ENCODE data around the gene HLA-DOB.

HLA-DOB gene

DNA sequence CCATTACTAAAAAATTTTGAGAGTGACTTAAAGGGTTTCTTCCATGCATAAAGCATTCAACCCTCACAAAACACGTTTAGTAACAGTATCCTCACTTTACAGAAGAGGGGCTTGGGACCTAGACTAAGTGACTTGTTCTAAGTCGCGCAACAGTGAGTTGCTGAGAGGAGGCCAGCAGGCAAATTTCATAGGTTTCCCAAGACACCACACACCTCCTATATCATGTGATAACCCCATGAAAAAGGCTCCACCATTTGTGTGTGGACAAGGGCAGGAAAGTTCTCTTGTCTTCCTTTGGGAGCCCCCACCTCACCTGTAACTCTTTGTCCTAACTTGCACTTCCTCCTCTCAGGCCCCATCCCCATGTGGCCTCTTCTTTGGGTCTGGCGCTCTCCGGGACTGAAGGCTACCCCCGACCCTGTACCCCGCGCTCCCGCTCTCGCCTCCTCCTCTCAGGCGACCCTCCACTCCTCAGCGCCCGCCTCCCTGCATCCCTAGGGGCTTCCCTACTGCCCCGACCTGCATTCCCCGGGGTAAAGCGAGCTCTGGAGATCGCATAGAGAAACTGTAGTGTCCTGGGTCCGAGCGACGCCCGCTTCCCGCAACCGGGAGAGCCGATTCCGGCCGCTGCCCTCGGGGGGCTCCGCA lies 26.7 kb upstream of the HLA-DOB start:
- no peak for DNase-seq

DNA sequence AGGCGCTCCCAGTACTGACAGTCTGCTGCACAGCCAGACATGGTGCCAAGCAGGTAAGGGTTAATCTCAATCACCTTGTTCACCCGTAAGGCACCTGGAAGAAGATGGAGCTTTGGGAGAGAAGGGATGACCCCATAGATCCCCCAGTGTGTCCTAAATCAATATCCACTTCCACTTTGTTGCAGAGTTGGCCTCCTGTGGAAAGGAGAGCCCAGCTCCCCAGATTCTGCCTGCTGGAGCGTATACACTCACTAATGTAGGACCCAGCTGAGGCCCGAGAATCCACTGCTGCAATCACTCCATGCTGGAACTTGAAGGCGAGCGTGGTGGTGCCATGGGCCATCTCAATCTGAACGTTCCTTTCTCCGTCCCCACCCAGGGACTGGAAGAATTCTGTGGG lies 25.9 kb upstream of the HLA-DOB start:
- no peak for DNase-seq

DNA sequence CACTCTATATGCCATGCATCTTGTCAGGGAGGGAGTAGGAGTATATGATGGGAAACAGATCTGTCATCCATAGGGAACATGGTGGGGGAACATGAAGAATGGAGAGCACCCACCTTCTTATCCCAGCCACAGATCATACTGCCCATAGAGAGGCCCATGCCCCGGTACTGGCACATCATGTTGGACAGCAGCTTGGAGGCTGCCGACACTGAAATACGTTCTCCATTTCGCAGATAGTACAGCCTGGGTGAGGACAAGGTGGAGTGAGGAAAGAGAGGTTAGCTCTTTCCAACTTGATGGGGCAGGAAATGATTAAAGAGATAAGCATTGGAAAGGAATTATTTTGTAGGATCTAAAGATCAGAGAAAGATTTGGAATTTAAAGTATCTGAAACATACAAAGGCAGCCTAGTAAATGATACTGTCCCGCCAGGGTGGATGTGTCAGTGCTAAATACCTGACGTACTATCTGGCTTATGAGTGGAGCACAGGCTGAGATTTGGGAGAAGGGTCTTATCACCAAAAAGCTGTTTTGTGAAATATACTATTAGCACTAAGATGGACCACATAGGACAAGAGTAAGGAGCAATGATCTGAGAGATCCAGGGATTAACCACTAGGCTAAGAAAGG lies 25.3 kb upstream of the HLA-DOB start:
- no peak for DNase-seq

DNA sequence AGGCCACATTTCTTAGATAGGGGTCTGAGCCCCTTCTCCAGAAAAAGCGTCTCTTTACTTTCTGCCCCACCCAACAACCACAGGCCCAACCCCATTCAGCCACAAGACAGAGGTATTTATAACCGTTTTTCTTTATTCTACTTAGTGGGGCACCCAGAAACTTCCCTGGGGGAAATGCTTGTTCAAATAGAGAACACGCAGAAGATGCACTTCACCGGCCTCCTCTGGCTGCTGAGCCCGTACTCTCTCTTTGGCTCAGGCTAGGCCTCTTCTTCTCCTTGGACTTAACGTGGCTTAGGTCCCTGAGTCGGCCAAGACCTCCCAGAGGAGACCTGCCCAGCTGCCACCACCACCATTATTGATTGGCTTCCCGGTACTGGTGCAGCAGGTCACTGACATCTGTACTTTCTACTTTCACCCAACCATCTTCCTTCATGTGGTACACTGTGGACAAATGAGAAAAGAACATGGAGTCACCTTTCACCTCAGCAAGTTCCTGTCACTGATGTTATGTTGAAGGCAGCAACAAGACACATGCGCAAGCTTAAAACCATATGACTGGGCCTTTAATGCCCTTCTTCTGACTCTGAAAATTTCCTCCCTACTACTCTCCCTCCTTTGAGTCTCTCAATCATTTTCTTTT lies 23.9 kb upstream of the HLA-DOB start:
- DNase-seq, result no peak

DNA sequence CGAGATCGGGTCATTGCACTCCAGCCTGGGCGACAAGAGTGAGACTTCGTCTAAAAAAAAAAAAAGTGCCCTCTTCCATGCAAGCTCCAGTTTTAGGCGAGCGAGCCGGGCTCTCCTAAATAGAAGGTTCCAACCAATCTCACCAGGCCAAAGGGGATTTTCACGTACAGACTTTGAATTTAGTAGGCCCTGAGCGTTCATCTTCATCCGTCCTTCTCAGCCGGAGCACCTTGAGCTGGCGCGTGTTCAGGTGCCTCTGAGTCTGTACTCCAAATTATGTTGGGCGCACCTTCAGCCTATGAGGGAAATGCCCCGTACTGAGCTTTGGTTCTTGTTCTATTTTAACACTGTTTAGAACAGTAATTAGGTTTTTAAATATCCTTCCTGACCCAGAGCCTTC lies 22.6 kb upstream of the HLA-DOB start:
- no peak for DNase-seq

DNA sequence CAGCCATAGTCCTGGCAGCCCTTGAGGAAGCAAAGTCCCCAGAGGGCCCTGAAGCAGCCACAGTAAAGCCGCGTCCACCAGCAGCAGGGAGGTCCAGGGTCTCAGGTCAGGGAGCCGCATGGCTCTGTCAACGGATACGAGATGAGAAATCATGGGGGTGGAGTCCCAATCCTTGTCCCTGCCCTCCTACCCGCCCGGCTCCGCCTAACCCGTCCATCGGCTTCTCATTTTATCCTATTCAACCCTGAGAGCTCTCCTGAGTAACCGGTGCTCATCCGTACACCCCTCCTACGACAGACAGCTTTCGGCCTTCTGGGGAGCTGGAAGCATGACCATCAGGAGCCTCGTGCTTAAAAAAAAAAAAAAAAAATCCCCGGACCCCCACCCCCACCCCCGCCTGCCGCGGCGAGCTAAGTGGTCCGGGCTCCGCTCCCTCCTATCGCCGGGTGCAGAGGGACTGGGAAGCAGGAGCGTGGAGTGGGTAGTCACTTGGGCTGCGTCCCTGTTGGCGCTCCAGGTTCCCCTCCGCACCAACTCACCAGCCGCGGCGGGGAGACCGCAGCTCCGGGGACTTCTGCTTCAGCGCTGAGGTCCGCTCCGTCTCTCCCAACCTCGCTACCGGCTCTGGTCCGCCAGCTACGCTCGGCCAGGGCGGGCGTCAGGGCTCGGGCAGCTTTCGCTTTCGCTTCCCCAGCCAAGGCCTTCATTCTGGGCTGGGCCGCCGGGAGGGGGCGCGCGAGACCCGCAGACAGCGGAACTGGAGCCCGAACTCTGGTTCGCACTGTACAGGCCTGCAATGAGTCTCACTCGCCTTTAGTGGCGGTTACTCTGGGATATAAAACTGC lies 21.5 kb upstream of the HLA-DOB start, which contains the start of gene TAP2:
Gene TAP2 (minus strand): TSS at position 626 of the 845 bp plus-strand sequence. CDS start 506 bp downstream, at position 120.
- peak; percentile 85 for DNase-seq

DNA sequence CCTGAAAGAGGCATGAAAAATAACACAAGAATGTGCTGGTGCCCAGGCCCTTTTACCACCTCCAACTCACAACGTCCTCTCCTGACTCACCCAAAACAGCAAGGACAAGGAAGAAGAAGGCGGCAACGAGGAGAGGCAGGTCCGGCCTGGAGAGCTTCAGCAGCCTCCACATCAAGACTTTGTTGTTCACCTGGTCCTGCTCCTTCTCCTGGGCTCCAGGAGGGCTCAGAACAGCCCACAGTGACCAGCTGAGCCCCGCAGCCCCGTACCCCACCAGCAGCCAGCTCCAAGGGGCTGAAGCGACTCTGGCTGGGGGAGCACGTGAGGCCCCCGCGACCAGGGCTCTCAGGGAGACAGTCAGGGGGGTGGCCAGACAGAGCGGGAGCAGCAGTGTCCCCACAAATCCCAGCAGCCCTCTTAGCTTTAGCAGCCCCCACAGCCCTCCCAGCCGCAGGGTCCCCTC lies 20.9 kb upstream of the HLA-DOB start:
- no peak for DNase-seq

DNA sequence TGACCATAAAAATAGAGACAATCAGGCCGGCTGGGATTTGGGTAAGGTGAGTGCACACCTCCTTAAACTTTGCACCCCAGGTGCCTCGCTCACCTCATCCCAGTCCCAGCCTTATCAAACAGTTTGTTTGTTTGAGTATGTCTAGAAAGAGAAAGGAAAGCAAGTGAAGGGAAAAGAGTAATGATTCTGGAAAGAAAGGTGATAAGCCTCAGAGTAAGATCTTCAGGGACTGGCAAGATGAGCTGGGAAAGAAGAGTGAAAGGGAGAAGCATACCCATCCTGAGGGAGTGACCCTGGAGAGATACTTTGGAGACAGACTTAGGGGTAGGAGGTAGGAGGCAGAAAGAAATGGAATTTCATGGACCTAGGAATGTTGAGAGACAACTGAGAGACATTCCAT lies 20.1 kb upstream of the HLA-DOB start:
- DNase-seq, result no peak

DNA sequence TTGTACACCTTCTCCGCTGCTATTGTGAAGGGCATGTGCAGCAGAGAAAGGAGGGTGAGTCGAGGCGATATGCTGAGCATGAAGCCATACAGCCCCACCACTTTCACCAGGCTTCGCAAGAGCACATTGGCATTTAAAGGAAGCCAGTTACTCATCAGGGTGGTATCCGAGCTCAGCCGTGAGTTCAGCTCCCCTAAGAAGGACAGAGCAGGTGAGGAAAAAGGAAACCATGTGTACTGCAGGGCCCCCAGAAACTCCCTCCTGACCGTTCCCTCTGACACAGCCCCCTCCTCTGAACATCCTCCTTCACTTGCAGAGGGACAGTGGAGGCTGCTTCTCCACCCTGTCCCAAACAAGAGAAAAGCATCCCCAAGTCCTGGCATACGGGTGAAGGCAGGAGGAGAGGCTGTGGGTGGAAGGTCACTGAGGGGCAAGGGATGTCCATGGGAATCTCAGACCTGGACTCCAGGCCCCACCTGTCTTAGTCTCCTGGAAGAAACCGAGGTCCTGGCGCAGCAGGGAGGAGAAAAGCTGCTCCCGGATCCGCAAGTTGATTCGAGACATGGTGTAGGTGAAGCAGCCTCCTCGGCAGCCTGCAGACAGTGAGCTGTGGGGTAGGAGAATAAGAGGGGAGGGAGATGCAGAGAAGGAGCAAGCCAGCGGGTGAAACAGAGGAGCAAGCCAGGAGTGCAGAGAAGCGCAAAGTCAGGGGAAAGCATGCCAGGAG lies 18.5 kb upstream of the HLA-DOB start:
- no peak for DNase-seq

DNA sequence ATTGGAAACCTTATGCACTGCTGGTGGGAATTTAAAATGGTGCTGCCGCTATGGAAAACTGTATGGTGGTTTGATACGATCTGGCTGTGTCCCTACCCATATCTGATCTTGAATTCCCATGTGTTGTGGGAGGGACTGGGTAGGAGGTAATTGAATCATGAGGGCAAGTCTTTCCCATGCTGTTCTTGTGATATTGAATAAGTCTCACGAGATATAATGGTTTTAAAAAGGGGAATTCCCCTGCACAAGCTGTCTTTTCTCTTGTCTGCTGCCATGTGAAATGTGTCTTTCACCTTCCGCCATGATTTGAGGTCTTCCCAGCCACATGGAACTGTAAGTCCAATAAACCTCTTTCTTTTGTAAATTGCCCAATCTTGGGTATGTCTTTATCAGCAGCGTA lies 16.9 kb upstream of the HLA-DOB start:
- no peak for DNase-seq

DNA sequence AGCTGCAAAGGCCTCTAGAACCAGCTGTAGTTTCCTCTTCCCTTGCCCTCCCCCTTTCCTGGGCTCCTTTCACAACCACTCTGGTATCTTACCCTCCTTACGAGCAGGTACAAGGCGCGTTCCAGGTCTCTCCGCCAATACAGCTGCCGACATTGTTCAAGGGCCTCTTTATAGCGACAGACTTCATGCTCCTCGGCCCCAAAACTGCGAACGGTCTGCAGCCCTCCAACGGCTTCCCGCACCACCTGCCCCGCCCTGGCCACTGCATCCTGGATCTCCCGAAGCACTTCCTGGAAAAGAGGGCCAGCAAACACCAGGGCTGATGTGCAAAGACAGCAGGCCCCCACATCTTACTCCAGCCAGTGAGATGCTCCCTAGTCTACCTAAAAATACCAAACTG lies 15.7 kb upstream of the HLA-DOB start:
- DNase-seq, result no peak

DNA sequence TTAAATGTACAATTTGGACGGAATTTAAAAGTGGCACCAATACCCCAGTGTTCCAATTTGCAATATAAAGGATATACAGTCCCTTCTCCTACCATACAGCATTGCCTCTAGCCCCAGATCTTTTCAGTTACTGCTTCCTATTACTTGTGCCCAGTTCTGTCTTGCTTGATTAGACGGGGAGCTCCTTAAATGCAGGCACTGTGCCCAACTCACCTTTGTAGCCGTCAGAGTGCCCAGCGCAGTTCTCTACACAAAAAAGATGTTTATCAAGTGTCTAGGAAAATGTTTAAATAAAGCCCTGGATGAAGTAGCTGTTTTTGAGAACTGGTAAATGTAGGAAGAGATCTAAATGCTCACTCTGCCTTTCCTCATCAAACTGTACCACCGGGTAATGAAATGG lies 14.1 kb upstream of the HLA-DOB start:
- no peak for DNase-seq

DNA sequence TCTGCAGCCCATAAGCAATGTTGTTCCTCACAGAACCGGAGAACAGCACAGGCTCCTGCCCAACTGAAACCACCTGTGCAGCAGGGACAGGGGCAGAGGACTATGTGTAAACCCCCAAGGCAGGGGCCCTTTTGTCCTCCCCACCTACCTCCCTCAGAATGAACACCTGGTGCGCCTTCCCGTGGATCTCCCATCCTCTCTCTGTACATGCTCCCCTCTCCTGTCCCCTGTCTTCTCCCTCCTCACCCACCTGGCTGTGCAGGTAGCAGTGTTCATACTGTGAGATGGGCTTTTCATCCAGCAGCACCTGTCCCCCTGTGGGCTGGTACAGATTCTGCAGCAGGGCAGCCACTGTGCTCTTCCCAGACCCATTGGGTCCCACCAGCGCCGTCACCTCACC lies 13.2 kb upstream of the HLA-DOB start:
- DNase-seq, result no peak

DNA sequence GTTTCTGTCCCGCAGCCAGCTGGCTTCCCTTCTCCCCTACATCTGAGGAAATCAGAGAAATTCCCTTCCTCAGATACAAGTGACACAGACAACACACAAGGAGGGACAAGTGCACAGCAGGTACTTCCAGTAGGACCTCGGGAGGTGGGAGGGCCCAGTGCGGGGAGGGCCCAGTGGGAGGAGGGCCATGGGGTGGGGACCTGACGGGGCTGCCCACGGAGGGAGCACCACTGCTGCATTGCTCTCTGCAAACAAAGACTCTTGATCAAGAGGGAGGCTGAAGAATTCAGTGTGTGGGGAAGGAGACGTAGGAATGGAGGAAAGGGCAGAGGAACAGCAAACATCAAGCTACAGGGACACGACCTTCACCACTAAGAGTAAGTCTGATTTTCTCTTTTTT lies 12.7 kb upstream of the HLA-DOB start:
- no peak for DNase-seq

DNA sequence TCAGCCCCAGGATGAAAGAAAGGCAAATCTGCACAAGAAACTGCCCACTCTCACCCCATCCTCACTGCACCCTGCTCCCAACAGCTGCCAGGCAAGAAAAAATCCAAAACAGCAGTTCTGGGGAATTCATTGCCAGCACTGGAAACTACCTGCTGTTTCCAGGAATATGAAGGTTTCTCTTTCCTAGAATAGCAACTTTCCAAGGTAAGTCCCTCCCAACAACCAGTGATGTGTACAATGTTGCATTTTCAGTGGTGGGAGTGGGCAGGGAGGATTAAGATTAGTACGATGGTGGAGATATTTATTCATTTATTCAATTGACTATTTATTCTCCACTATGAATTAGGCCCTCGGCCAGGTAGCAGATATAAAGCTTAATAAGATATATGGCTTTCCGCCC lies 10.2 kb upstream of the HLA-DOB start:
- no peak for DNase-seq

DNA sequence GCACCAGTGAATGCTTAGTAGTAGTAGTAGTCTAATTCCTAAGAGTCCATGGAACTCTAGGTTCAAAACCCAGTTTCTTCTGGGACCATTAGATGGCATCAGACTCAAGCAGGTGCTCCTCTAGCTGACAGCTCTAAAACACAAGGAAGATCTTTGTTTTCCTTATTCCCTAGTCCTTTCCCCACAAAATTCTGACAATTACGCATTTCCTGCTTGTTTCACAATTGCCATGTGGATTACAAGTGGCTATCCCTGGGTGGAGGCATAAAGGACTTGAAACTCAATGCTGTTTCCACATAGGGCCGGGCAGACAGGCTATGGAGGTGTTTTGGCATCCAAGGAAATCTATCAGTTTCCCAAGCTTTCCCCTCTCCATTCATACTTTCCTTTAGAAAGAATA lies 9.2 kb upstream of the HLA-DOB start:
- no peak for DNase-seq

DNA sequence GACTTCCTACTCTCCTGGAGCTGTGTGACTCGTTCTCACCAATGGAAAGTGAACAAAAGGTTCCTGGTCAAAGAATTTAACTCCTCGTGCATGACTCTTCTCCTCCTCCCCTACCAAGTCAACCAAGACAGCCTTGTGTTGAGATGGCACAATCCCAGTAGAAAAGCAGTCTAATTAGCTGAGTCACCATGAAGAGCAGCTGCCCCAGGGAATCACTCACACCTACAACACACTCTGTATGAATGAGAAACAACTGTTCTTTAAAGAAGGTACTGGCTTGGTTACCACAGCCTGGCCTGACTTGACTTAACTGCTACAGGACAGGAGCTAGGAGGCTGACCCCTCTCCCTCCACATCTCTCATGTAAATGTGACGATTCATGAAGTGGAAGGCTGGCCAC lies 2.9 kb upstream of the HLA-DOB start:
- DNase-seq, result no peak

DNA sequence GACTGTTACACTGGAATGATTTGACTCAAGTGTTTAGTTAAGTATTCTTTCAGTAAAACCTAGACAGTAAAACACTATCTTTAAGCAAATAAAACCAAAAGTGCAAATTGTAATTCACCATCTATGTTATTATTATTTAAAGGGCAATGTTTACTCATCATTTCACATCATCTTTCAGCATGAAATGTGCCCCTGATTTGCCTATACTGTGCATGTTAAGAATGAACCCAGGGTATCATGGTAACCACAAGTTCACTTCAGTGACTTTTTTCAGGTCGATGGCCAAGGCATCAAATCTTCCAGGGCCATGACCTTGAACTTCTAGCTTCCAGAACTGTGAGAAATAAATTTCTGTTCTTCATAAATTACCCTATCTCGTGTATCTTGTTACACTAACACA lies 2.1 kb upstream of the HLA-DOB start:
- no peak for DNase-seq

DNA sequence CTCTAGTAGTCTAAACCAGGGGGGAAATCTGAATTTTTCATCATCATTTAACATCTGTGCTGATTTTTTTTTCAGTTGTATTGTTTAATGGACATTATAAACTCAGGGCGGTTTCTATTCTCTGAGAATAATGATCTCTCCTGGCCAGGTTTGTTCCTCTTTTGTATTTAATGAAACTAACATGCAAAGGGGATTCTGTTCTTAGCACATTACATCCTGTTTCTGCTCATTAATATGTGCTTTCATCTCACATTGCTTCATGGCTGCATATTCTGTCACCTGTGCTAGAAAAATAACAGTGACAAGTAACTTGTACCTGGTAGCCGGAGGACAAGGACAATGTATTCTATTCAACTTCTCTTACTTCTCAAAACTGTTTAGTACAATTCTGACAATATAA lies 806 bp downstream of the HLA-DOB start:
- no peak for DNase-seq

DNA sequence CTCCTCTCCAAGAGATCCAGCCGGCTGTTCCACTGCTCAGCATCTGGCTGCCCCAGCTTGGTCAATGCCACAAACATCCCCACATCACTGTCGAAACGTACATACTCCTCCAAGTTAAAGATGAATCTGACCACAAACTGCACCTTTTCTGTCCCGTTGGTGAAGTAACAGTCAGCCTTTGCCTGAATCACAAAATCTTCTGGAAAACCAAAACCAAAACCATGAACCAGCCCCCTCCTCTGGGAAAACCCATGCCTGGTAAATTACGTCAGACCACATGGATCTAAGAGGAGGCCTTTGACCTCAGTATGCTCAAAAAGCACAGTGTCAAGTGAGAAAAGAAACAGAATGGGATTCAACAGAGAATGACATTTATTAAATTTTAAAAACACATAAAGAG lies 1.7 kb downstream of the HLA-DOB start:
- DNase-seq, result no peak

DNA sequence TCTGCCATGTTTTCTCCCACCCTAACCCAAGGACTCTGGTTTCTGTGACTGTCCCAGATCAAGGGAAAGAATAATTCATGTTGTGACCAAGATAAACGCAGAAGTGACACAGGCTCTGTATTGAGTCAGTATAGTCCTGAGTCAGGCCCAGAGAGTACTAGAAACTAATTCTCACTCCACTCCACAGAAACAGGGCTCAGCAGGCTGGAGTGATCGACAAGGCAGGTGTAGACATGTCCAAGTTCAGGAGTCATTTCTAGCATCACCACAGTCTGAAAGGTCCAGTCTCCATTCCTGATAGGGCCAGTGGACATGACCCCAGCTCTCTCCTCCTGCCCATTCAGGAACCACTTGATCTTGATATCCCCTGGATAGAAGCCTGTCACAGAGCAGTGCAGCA lies 2.7 kb downstream of the HLA-DOB start:
- no peak for DNase-seq

DNA sequence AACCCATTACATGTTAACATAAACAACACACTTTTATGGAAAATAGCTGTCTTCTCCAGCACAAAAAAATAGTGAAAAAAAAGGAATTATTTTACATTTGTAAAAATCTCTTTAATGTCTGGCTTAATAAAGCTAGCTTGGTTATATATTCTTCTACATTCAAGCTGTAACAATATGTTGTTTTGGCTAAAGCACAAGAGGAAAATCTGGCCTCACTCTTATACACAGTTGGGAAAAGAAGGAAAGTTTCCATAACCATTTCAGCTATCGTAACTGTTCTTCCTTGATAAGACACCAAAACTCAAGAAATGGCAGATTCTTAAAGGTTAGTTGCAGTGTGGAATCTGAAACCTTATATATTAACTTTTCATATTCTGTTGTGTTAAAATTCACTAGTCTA lies 7.6 kb downstream of the HLA-DOB start:
- DNase-seq, result no peak
